ENCODE data around the gene FAM161A.

The FAM161A gene

GRCh38 chr2:61785583-61785982 lies 68.3 kb downstream of the FAM161A start:
- no peak for DNase-seq (ENCODE audit: low spot score)

- no peak for DNase-seq (ENCODE audit: low spot score)
Observed at GRCh38 chr2:61784643-61785042, 69.2 kb downstream of the FAM161A start.

GRCh38 chr2:61775956-61776570 lies 77.8 kb downstream of the FAM161A start:
- no peak for DNase-seq (ENCODE audit: low spot score)
